Panc1 (cell line): Measurements from ENCODE around the gene GPRC5A. TPM values are rescaled to one million over a fixed set of nuclear protein-coding genes. Genes with fewer than 3 reads are reported as not detected.

Source experiments
- ATAC-seq: fragments of 200-7000 bp; cut with Tn5 transposase; 2 replicates; pipeline ENCODE4 v1.9.1; 2020; ENCODE audit warnings: mild to moderate bottlenecking, moderate library complexity
- BruUV-seq: library from RNA; stranded (reverse); fragments of 400-500 nt; replicated peaks from 2 replicates; lab custom pipeline; 2021; lab: Mats Ljungman, UMichigan
- CTCF ChIA-PET: fragments of 300-600 bp; sonication (Branson Sonifier 250); formaldehyde crosslinking; loops from one replicate; lab custom pipeline; 2022; ENCODE audit warnings: antibody characterized with exemption; lab: Charles Lee
- POLR2A ChIA-PET: fragments of 300-600 bp; sonication (Branson Sonifier 250); formaldehyde crosslinking; loops from one replicate; lab custom pipeline; 2022; ENCODE audit warnings: antibody characterized with exemption; lab: Charles Lee
- DNase-seq: peaks from one replicate; pipeline ENCODE4 v3.0.0-alpha.2; 2010; ENCODE audit warnings: low read depth, low spot score
- H3K27ac ChIP-seq: 2 replicates; pipeline ENCODE4 v1.5.1; 2011; ENCODE audit warnings: mild to moderate bottlenecking, low read length, inconsistent platforms
- H3K27me3 ChIP-seq: fragments of 200-500 bp; sonication (Bioruptor generic); 2 replicates; pipeline ENCODE4 v1.6.0; 2014; ENCODE audit warnings: low read length, inconsistent platforms; ENCODE audit not compliant: control insufficient read depth, insufficient read depth
- H3K36me3 ChIP-seq: fragments of 200-500 bp; sonication (Bioruptor generic); 2 replicates; pipeline ENCODE4 v1.5.1; 2014; ENCODE audit warnings: inconsistent platforms, mild to moderate bottlenecking, low read length, moderate library complexity; ENCODE audit not compliant: control insufficient read depth, insufficient read depth
- H3K4me1 ChIP-seq: 2 replicates; pipeline ENCODE4 v1.5.1; 2011; ENCODE audit warnings: inconsistent platforms, mild to moderate bottlenecking, low read length, moderate library complexity; ENCODE audit not compliant: control insufficient read depth, insufficient read depth
- H3K4me3 ChIP-seq, 2 experiments: 2 replicates each; pipeline ENCODE4 v1.5.1; 2011 to 2012; ENCODE audit warnings: low read depth in 2 of 2, low read length in 2 of 2, mild to moderate bottlenecking in 2 of 2, inconsistent platforms in 1 of 2, moderate library complexity in 1 of 2
- H3K9me3 ChIP-seq: fragments of 200-500 bp; sonication (Bioruptor generic); 2 replicates; pipeline ENCODE4 v1.5.1; 2014; ENCODE audit warnings: low read depth, mild to moderate bottlenecking, inconsistent platforms, low read length, moderate library complexity; ENCODE audit not compliant: control insufficient read depth, insufficient read depth
- POLR2AphosphoS5 ChIP-seq: IDR thresholded peaks from 2 replicates; pipeline ENCODE4 v1.6.1; 2012; ENCODE audit warnings: mild to moderate bottlenecking, low read depth, low read length, moderate library complexity
- SIN3A ChIP-seq: IDR thresholded peaks from 2 replicates; pipeline ENCODE4 v1.6.1; 2012; ENCODE audit warnings: low read depth, mild to moderate bottlenecking, low read length, moderate library complexity, borderline replicate concordance; ENCODE audit not compliant: insufficient read depth
- TCF7L2 ChIP-seq: IDR thresholded peaks from 2 replicates; pipeline ENCODE4 v1.6.1; 2011; ENCODE audit warnings: mild to moderate bottlenecking, low read depth, low read length, inconsistent platforms
- in situ Hi-C: cut with HindIII; loops from 2 replicates; pipeline ENCODE4 v1.10.0; 2016; ENCODE audit warnings: low sequenced_read_pairs, low pct_unique_long_range_greater_than_20kb
- intact Hi-C: fragments of 100-400 bp; cut with micrococcal nuclease; formaldehyde crosslinking; loops from one replicate; pipeline ENCODE4 v1.10.0; 2022; ENCODE audit not compliant: unreplicated experiment
- total RNA-seq: library from RNA; stranded (reverse); gene quantifications from one replicate; pipeline ENCODE4 v1.2.1, GENCODE V29; 2021; ENCODE audit not compliant: unreplicated experiment
- TF ChIP-seq, protein P1 (sequence below), 2 experiments: IDR thresholded peaks; 2 replicates each; pipeline ENCODE4 v1.6.1; 2011 to 2012; ENCODE audit warnings: low read depth in 2 of 2, control low read depth in 1 of 2, low read length in 1 of 2, mild to moderate bottlenecking in 1 of 2, moderate library complexity in 1 of 2; ENCODE audit not compliant: insufficient read depth in 1 of 2
- TF ChIP-seq, protein P2 (sequence below): fragments of 450-650 bp; IDR thresholded peaks from 2 replicates; pipeline ENCODE4 v1.5.1; 2017; ENCODE audit warnings: mild to moderate bottlenecking

GPRC5A gene
- total RNA-seq, 1 experiment from 2014 or later = 648 TPM

DNA sequence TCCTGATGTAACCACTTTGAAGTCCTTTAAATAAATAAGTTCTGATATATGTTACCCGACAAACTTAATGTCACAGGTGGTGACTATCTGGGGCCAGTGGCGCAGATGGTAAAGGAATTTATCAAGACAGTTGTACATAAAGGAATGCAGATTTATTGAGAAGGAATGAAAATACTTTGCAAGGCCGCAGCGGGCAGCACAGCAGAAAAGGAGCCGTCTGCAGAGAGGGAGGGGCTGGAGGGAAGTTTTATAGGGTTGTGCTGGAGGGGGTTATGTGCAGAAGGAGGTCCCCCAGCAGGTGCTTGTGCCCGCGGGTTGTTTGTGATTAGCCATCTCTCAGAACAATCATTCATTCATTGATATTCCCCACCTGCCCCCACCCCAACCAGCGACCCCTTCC, 43.2 kb downstream of the GPRC5A start:
- BruUV-seq = no TSS peak
- no peaks in the 10 kb centered on the region for H3K4me1 ChIP-seq
- DNase-seq (no peak), ATAC-seq (no peak)
- H3K9me3 ChIP-seq = no peaks in the 10 kb centered on the region
- H3K27me3 ChIP-seq = no peaks in the 10 kb centered on the region
- ChIA-PET CTCF (no interaction called here), POLR2A (no interaction called here)
- no peaks in the 10 kb centered on the region for H3K36me3 ChIP-seq
- no peak overlapping the region for H3K4me3 ChIP-seq
- H3K27ac ChIP-seq = no peak overlapping the region
- TF ChIP-seq TCF7L2 = no peak
- TF ChIP-seq, protein P1, sequence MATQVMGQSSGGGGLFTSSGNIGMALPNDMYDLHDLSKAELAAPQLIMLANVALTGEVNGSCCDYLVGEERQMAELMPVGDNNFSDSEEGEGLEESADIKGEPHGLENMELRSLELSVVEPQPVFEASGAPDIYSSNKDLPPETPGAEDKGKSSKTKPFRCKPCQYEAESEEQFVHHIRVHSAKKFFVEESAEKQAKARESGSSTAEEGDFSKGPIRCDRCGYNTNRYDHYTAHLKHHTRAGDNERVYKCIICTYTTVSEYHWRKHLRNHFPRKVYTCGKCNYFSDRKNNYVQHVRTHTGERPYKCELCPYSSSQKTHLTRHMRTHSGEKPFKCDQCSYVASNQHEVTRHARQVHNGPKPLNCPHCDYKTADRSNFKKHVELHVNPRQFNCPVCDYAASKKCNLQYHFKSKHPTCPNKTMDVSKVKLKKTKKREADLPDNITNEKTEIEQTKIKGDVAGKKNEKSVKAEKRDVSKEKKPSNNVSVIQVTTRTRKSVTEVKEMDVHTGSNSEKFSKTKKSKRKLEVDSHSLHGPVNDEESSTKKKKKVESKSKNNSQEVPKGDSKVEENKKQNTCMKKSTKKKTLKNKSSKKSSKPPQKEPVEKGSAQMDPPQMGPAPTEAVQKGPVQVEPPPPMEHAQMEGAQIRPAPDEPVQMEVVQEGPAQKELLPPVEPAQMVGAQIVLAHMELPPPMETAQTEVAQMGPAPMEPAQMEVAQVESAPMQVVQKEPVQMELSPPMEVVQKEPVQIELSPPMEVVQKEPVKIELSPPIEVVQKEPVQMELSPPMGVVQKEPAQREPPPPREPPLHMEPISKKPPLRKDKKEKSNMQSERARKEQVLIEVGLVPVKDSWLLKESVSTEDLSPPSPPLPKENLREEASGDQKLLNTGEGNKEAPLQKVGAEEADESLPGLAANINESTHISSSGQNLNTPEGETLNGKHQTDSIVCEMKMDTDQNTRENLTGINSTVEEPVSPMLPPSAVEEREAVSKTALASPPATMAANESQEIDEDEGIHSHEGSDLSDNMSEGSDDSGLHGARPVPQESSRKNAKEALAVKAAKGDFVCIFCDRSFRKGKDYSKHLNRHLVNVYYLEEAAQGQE (IDR thresholded peaks at IDR 0.05; ENCODE audit: insufficient read depth in 1 of 2, low read depth in 2 of 2, low read length in 1 of 2) = no peak
- TF ChIP-seq POLR2AphosphoS5 = no peak
- TF ChIP-seq, protein P2, sequence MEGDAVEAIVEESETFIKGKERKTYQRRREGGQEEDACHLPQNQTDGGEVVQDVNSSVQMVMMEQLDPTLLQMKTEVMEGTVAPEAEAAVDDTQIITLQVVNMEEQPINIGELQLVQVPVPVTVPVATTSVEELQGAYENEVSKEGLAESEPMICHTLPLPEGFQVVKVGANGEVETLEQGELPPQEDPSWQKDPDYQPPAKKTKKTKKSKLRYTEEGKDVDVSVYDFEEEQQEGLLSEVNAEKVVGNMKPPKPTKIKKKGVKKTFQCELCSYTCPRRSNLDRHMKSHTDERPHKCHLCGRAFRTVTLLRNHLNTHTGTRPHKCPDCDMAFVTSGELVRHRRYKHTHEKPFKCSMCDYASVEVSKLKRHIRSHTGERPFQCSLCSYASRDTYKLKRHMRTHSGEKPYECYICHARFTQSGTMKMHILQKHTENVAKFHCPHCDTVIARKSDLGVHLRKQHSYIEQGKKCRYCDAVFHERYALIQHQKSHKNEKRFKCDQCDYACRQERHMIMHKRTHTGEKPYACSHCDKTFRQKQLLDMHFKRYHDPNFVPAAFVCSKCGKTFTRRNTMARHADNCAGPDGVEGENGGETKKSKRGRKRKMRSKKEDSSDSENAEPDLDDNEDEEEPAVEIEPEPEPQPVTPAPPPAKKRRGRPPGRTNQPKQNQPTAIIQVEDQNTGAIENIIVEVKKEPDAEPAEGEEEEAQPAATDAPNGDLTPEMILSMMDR = no peak
- intact Hi-C loops = no loop called here
- in situ Hi-C loops = no loop called here

DNA sequence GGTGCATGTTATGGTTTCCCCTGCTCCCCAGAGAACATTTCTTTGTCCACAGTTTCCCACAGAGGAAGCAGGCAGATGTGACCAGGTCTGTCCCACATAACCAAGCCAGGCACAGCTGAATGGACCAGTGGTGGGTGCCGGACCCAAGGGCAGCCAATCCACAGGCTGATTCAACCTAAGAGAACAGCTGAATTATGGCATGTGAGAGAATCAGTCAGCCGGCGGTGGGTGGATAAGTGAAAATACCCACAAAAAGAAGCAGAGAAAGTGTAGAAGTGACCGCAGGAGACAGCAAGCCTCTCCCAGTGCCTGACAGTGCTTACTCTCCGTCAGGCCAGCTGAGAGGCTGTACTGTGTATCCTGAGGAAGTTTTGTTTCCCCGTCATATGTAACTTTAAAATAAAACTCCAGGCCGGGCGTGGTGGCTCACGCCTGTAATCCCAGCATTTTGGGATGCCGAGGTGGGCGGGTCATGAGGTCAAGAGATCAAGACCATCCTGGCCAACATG, 45.7 kb downstream of the GPRC5A start:
- in situ Hi-C loops (no loop called here), intact Hi-C loops (no loop called here)
- CTCF ChIA-PET = no interaction called here
- TF ChIP-seq, protein P1 (IDR thresholded peaks at IDR 0.05; ENCODE audit: insufficient read depth in 1 of 2, low read depth in 2 of 2, low read length in 1 of 2) = no peak
- no peak for TF ChIP-seq POLR2AphosphoS5
- TF ChIP-seq, protein P2 = no peak
- TF ChIP-seq TCF7L2 = no peak
- TF ChIP-seq SIN3A = no peak
- POLR2A ChIA-PET = no interaction called here
- ATAC-seq (no peak), DNase-seq (no peak)
- H3K27ac ChIP-seq = no peak overlapping the region
- no peaks in the 10 kb centered on the region for H3K27me3 ChIP-seq
- no peaks in the 10 kb centered on the region for H3K4me1 ChIP-seq
- BruUV-seq = no TSS peak
- H3K4me3 ChIP-seq = no peak overlapping the region
- no peaks in the 10 kb centered on the region for H3K9me3 ChIP-seq
- no peaks in the 10 kb centered on the region for H3K36me3 ChIP-seq
